GM12875 (cell line): ENCODE measurements around the gene KDM1A.

ENCODE experiments used
- H3K4me3 ChIP-seq: one replicate; pipeline ENCODE4 v1.5.1; 2011; ENCODE audit warnings: low read depth, low read length, control low read depth
- TF ChIP-seq, protein P1 (sequence below): IDR thresholded peaks from 2 replicates; pipeline ENCODE4 v1.5.1; 2011; ENCODE audit warnings: low read depth, mild to moderate bottlenecking, control low read depth, inconsistent platforms, low read length, moderate library complexity, borderline replicate concordance; ENCODE audit not compliant: insufficient read depth

Gene KDM1A

DNA sequence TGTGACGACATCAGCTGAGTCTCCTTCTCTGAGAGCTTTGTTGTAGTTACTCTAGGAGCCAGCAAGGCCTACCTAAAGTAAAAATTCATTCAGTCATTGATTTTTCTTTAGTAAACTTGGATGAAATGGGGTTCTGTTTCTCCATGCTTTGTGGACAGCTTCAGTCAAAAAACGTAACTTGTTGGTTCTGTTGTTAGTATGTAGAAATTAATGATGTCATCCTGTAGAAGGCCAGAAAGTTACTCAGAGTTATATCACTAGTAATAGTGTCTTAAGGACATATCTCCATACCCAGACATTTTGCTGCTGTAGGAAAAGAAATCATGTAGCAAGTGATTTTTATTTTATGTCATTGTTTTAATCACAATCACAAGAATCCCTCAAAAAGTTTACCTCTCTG, 43.0 kb downstream of the KDM1A start:
- no peak overlapping the region for H3K4me3 ChIP-seq
- TF ChIP-seq, protein P1, sequence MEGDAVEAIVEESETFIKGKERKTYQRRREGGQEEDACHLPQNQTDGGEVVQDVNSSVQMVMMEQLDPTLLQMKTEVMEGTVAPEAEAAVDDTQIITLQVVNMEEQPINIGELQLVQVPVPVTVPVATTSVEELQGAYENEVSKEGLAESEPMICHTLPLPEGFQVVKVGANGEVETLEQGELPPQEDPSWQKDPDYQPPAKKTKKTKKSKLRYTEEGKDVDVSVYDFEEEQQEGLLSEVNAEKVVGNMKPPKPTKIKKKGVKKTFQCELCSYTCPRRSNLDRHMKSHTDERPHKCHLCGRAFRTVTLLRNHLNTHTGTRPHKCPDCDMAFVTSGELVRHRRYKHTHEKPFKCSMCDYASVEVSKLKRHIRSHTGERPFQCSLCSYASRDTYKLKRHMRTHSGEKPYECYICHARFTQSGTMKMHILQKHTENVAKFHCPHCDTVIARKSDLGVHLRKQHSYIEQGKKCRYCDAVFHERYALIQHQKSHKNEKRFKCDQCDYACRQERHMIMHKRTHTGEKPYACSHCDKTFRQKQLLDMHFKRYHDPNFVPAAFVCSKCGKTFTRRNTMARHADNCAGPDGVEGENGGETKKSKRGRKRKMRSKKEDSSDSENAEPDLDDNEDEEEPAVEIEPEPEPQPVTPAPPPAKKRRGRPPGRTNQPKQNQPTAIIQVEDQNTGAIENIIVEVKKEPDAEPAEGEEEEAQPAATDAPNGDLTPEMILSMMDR, result no peak

DNA sequence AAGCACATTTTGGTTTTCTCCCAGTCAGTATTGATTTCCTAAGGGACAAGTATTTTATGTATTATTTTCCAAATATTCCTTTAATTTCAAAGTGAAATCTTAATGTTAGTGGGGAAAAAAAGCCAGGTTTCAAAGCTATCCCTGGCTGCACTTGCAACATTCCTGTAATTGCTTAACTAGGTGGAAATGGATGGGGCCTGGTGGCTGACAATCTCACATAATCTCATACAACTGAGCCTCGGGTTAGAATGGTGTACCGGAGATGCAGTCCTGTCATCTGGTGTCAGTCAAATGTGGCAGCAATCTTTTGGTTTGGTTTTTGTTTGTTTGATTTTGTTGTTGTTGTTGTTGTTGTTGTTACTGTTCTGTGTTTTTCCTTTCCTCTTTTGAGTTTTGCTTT, 46.1 kb downstream of the KDM1A start:
- TF ChIP-seq, protein P1, result no peak

DNA sequence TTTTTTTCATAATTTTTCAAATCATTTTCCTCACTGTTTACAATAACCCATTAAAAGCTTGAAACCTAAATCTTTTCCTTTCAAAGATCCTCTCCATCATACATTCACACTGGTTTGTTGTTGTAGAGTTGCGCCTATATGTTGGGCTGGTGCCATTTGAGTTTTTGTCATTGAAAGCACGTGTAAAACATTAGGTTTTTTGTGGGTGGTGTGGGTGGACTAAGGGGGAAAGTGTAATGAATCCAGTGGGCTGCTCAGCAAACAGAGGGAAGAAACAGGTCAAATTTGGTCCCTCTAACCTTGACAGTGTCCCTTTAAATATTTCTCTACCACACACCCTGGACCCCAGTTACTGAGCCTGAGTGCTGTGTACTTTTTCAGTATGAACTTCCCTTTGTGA, 46.8 kb downstream of the KDM1A start:
- TF ChIP-seq, protein P1, result no peak
- H3K4me3 ChIP-seq, result no peak overlapping the region

More for the DNA sequence above, 46.1 kb downstream of the KDM1A start:
- H3K4me3 ChIP-seq, result no peak overlapping the region

DNA sequence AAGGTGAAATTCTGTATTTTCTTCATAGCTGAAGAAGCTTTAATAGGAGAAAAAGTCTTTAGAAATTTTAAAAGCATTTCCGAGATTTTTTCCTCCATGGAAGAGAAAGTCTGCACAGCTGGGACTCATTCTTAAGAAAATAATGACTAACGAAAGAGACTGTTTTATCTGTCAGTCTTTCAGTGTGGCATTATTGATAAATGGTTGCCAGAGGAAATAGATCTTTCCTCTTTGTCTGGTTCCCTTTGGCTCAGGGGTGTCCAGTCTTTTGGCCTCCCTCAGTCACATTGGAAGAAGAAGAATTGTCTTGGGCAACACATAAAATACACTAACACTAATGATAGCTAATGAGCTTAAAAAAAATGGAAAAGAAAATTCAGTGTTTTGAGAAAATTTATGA, 49.9 kb downstream of the KDM1A start:
- no peak overlapping the region for H3K4me3 ChIP-seq
- TF ChIP-seq, protein P1, result no peak

DNA sequence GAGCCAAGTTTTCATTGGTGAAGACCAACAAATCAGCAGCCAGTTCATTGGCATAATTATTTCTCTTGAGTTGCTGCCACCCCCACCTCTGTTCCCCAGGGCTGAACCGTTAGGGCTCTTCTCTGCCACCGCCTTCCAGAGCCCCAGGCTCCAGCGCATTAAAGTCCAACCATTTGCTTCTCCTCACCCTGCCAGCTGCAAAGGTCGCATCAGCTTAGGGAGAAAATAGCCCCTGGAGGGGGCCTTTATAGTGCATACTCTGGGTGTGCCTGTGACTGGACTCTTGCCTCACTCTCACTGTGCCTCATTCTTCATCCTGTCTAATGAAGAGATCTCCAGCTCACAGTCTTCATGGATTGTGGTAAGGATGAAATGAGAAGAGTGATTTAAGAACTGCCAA, 50.4 kb downstream of the KDM1A start:
- no peak overlapping the region for H3K4me3 ChIP-seq
- TF ChIP-seq, protein P1, result no peak

DNA sequence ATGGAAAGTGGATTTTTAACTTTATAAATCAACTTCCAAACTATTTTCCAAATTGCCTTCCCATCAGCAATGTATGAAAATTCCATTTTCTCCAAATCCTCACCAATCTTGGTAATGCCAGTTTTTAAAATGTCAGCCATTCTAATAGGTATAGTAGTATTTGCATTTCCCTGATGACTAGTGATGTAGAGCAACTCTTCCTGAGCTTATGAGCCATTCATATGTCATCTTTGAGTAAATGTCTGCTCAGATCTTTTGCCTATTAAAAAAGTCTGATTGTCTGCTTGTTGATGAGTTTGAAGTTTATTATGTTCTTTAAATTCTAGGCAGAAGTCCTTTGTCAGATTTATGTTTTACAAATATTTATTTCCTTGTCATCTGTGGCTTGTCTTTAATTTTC, 54.7 kb downstream of the KDM1A start:
- no peak overlapping the region for H3K4me3 ChIP-seq
- TF ChIP-seq, protein P1, result no peak

DNA sequence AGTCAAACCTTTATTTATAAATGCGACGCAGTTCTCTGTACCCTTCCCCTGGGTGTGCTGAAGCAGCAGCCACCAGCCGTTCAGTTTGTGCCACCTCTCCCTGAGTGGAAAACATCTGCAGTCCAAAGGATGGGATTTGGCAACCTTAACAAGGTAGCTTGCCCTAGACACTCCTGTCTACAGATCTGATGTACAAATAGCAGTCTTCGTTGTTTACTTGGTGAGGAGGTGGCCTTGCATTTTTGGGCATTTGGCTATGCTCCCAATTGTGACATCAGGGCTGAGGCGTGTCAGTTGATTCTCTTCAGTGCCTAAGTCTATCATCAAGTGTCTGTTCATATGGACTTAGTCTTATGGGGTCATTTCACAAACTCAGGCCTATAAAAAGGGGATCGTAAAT, 59.8 kb downstream of the KDM1A start:
- H3K4me3 ChIP-seq, result no peak overlapping the region
- TF ChIP-seq, protein P1, result no peak
